ENCODE measurements around the gene LDLRAP1. TPM values are rescaled to one million over a fixed set of nuclear protein-coding genes. Genes with fewer than 3 reads are reported as not detected.

Gene LDLRAP1
- total and polyA plus RNA-seq, 2 donors (not counting 1 experiment from before 2014, with no cell fraction given) = 22.7 to 24.3 TPM

- H3K27me3 Mint-ChIP-seq = no peaks in the 10 kb centered on the region
Observed at GRCh38 chr1:25572107-25572506, 28.7 kb downstream of the LDLRAP1 start.

More at GRCh38 chr1:25572107-25572506, 28.7 kb downstream of the LDLRAP1 start:
- DNase-seq (no peak), ATAC-seq (ENCODE audit: low read depth) (no peak)
- 97% methylated on average over 3 of the region's 5 CpGs for WGBS (ENCODE audit: insufficient coverage)
- Histone ChIP-seq H3K36me3 (replicated peaks in 1 of 2; ENCODE audit: control extremely low read depth in 1 of 2, control insufficient read depth in 1 of 2, extremely low read depth in 1 of 2, insufficient read depth in 2 of 2, low read length in 1 of 2) (no peaks in the 10 kb centered on the region), H4K20me1 (ENCODE audit: control insufficient read depth, insufficient read depth, low read length, poor library complexity, severe bottlenecking) (no peaks in the 10 kb centered on the region), H3K27ac (ENCODE audit: low read length in 2 of 2) (no peak overlapping the region), H3K79me2 (ENCODE audit: control insufficient read depth, insufficient read depth, low read length) (no peaks in the 10 kb centered on the region), H3K4me3 (ENCODE audit: control extremely low read depth in 1 of 5, extremely low read depth in 1 of 5, insufficient read depth in 1 of 5, low read depth in 2 of 5, low read length in 4 of 5) (no peak overlapping the region), H3K9ac (ENCODE audit: low read length) (no peak overlapping the region), H2AFZ (ENCODE audit: insufficient read depth, low read depth, low read length, poor library complexity, severe bottlenecking) (no peak overlapping the region), H3K9me3 (ENCODE audit: control extremely low read depth in 1 of 3, control insufficient read depth in 2 of 3, insufficient read depth in 1 of 3, low read length in 2 of 3) (no peaks in the 10 kb centered on the region), H3K4me2 (replicated peaks; ENCODE audit: low read depth, low read length, poor library complexity, severe bottlenecking) (no peak overlapping the region), H3K4me1 (ENCODE audit: control insufficient read depth in 2 of 2, insufficient read depth in 2 of 2, low read length in 2 of 2) (no peaks in the 10 kb centered on the region), H3K27me3 (replicated peaks in 1 of 4; ENCODE audit: control extremely low read depth in 1 of 4, control insufficient read depth in 3 of 4, insufficient read depth in 4 of 4, low read length in 3 of 4) (peaks cover 0 to 9% (median 0%) of the 10 kb centered on the region in 4 experiments)
- Mint-ChIP-seq H3K4me1 (peaks cover 3% of the 10 kb centered on the region), H3K4me3 (no peak overlapping the region), H3K9me3 (ENCODE audit: insufficient read depth) (no peaks in the 10 kb centered on the region), H3K27ac (no peak overlapping the region)
- intact Hi-C loops (cut with micrococcal nuclease) = no loop called here
- ChIA-PET CTCF (interaction anchor here (0.7 to 2.1 kb wide), 9 partner anchors 9 to 68 kb away, joined by 3 to 8 read pairs (median 3); partner anchors contain the start of gene LDLRAP1), POLR2A (no interaction called here)
- TF ChIP-seq CTCF (IDR thresholded peaks at IDR 0.05) = no peak
- no peak for TF ChIP-seq EZH2 (IDR thresholded peaks at IDR 0.05; ENCODE audit: borderline replicate concordance, insufficient read depth, low read depth, low read length, poor library complexity, severe bottlenecking)

Data from B cell (primary cell).